ENCODE results near the gene CDH13. TPM values are rescaled to one million over a fixed set of nuclear protein-coding genes. Genes with fewer than 3 reads are reported as not detected.

Gene CDH13
- total RNA-seq, 4 donors from 2014 or later, result 3.1 to 13.5 (median 8.9) TPM

Small RNAs within 50 kb of the gene (small RNA-seq; reads per million reads assigned to genes)
- gene AC099506.2 (0 reads per million in 3 donors), gene MIR3182 (0 reads per million in 3 donors), gene MIR8058 (0 reads per million in 3 donors)

All from esophagus muscularis mucosa (tissue), 4 donors.